GM21737 (cell line): ENCODE results near the gene RRN3.
"Not testable (repeated sequence)": the region's sequence is repeated elsewhere in the genome, so short reads cannot be mapped to it uniquely, and the experiment has no call there.

ENCODE experiments used
- ATAC-seq: cut with Tn5 transposase; IDR thresholded peaks from one replicate; pipeline ENCODE4 v1.9.1; 2021; ENCODE audit warnings: mild to moderate bottlenecking, moderate library complexity; ENCODE audit not compliant: unreplicated experiment

Gene RRN3

DNA sequence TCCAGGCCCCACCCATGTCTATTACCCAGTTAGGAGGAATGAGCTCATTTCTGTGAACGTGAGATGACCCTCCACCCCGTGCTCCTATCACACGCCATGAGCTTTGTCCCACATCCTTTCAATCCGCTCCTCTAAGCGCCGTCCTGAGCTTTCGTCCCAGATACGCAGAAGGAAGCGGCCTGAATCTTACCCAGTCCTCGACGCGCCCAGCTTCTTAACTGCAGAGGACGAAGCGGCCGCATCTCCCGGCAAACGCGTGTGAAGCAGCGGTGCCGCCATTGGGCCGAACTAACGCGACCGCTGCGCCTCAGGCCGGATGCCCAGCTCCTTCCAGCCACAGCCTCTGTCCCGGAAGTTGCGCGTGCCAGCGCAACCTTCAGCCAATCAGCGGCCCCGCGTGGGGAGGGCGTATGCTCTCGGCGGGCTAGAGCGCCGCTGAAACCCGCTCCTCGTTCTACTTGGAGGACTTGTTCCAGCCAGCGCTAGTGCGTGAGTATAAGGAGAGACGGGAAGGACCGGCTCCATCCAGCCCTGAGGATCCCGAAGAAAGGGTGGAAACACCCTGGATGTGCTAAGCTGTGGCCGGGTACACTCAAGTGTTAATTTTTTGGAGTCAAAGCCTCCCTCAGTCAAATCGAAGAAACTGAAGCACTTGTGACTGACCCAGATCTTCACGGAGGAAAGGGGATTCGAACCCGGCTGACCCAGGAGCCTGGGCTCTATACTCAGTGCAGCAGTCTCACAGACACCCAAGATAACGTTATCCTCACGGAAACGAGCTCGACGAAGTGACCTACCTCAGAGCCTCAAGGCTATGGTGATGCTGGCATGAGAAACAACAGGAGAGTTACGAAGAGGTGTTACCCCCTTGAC is at the start of gene RRN3:
Gene RRN3, minus strand, starts transcription at position 318 of the 873 bp plus-strand sequence. Its CDS starts 39 bp downstream, at position 279.
- peak; percentile 98 for ATAC-seq

DNA sequence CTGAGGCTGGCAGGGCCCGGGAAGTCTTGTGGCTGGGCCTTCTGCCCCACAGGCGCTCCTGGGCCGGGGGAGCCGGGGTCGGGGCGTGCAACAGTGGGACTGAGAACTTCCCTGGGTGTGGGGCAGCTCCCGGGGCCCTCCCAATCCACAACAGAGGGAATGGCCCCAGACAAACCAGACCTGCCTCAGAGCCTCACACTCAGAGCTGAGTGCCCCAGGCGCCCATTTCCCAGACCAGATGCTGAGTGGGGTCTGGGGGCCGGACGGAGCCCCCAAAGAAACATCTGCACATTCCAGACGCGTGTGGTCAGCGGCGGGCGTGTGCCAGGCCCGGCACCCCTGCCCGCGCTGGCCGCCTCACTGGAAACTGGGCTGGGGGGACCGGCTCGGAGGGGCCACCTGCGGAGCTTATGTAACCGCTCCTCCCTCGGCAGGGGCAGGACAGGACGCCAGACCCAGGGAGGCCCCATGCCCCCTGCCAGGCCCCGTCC is 49.6 kb upstream of the RRN3 start:
- not testable (repeated sequence) for ATAC-seq

DNA sequence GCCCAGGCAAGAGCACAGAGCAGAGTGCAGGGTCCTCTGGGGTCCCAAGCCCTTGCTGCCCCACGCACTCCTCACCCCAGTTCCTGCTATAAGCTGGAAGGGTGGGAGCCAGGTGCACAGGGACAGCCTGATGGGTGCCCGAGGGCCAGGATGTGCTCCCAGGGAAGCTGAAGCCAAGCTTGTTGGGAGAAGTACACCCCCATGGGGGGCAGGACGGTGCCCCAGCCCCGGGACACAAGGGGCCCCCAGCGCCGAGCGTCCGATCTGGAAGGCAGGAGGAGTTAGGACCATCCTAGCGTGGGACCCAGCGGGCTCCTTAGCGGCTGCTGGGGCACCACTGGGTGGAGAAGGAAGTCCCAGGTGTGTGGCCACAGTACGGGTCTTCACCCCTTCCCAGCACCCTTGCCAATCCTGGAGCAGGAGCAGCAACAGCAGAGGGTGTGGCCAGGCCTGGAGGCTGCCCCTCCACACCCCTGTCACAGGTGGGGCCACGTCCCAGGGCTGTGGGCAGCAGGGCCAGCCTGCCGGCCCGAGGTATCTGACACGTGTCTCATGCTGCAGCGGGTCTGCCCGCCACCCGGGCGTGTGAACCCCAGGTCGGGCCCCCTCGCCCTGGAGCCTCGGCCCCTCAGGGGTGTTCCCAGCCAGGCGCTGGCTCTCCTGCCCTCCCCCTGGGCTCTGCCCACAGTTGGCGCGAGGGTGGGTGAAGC is 49.0 kb upstream of the RRN3 start:
- ATAC-seq, result not testable (repeated sequence)

- not testable (repeated sequence) for ATAC-seq
Observed at GRCh38 chr16:15142107-15142890, 48.2 kb upstream of the RRN3 start.

DNA sequence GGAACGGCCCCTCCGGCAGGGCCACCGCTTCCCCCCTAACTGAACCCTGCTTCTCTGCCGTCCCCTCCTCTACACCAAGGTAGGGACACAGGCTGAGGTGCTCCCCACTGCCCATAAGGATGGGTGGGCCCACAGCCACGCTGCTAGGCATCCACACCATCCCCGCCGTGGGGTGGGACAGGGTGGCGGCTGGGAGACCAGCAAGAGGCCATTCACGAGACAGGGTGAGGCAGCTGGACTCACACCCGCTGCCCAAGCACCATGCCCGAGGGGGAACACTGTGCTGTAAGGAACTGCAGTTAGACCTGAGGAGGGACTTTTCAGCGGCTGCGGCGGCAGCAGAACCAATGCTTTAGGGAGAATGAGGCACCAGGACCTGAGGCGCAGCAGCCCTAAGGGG is 47.5 kb upstream of the RRN3 start:
- ATAC-seq, result no peak

DNA sequence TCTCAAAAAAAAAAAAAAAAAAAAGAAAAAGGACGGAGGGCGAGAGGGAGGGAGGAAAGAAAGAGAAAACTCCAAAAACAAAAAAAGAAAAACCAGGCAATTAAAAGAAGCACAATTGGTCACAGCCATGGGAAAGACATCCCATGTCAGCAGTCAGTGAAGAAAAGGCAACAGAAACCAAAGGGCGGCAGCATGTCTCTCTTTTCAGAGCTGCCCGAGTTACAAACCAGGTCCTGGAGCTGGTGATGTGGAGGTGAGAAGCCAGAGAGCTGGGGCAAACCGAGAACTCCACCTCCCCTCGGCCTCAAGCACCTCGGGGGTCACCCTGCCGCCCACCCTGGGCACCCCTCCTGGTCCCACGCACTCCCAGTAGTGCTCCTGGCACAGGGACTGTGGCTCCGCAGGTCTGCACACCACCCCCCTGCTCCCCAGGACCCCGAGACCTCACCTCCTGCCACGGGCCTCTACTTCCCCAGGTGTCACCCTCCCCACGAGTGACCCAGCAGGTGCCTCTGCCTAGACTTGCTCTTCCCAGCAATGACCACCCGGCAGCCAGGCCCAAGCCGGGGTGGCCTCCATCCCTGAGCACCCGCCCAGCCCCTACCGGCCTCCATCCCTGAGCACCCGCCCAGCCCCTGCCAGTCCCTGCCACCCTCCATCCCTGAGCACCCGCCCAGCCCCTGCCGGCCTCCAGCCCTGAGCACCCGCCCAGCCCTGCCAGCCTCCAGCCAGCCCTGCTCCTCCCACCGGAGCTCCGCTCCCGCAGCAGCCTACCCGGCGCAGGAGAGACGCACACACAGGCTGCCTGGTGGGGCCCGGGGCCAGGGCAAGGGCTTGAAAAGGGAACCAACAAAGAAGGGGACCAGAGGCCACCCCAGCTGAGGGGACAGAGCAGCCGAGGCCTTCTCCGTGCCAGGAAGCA is 46.6 kb upstream of the RRN3 start:
- ATAC-seq, result not testable (repeated sequence)

- not testable (repeated sequence) for ATAC-seq
Observed at GRCh38 chr16:15137514-15137913, 43.4 kb upstream of the RRN3 start.

GRCh38 chr16:15135483-15136360 is 41.6 kb upstream of the RRN3 start:
- not testable (repeated sequence) for ATAC-seq

- not testable (repeated sequence) for ATAC-seq
Observed at GRCh38 chr16:15134752-15135482, 40.8 kb upstream of the RRN3 start.

DNA sequence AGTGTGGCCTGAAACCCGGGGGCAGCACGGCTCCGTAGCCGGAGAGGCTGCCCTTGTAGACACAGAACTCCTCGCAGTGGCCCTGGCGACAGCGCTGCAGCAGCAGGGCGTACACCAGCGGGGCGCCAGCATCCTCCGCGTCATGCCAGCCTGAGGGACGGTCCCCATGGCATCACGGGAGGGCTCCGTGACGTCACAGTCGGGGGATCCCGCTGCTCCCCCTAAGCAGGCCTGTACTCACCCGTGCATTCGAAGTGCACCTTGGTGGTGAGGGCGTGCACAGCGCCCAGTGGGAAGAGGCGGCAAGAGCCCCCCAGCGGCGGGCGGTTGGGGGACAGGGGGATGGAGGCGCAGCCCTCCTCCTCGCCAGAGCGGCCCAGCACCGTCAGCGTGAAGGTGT is 39.5 kb upstream of the RRN3 start:
- ATAC-seq, result not testable (repeated sequence)

DNA sequence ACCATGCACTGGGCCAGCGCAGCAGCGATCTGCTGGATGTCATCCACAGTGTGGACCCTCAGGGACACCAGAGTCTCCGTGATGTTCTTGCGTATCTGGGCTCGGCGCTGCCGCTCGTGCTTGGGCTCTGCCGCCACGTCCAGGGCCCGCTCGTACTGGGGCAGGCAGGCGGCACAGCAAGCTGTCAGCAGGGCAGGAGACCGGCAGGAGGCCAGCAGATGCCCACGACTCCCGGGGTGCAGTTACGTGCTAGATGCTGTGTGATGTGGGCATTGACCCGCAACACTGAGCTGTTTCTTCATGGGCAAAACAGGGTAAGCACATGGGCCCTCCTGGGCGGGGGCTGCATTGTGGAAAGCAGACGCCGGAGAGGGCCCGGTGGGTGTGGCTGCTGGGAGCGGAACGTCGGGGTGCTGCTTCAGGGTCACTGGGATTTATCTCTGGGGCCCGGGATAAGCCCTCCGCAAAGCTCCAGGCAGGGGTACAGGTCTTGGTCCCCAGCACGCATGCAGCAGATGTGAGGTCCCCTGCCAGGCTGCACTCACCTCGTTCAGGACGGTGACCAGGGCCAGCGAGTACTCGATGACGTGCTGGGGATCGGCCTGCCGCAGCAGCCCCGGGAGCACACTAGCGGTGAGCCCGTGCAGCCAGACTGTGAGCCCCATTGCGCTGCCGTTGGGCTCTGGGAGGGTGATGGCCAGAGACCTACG is 38.8 kb upstream of the RRN3 start:
- ATAC-seq, result not testable (repeated sequence)

- not testable (repeated sequence) for ATAC-seq
Observed at GRCh38 chr16:15130943-15131700, 37.0 kb upstream of the RRN3 start.

DNA sequence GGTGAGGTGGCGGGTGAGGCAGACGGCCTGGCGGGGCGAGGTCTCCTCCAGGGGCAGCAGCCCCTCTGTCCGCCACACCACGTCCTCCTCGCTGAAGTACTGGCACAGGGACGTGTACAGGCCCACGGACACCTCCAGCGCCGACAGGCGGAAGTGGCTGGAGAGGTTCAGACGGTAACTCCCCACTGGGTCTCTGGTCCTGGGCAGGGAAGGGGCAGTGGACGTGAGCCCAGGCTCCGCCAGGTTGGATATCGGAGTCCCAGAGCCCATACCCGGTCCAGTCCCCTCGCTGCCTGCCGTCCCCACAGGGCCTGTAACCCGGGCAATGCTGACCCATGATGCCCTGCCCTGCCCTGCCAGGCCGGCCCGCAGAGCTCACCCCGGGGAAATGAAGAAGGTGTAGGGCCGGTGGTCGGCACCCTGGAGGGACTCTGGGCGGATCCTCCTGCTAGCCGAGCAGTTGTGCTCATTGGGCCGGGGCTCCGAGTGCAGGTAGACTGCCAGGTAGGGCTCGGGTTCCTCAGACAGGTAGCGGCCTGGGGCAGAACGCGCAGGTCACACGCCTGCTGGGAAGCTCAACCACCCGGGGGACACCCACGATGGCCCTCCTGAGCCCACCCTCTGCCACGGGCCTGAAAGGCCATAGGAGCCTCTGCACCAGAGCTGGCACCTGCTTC is 36.3 kb upstream of the RRN3 start:
- not testable (repeated sequence) for ATAC-seq

DNA sequence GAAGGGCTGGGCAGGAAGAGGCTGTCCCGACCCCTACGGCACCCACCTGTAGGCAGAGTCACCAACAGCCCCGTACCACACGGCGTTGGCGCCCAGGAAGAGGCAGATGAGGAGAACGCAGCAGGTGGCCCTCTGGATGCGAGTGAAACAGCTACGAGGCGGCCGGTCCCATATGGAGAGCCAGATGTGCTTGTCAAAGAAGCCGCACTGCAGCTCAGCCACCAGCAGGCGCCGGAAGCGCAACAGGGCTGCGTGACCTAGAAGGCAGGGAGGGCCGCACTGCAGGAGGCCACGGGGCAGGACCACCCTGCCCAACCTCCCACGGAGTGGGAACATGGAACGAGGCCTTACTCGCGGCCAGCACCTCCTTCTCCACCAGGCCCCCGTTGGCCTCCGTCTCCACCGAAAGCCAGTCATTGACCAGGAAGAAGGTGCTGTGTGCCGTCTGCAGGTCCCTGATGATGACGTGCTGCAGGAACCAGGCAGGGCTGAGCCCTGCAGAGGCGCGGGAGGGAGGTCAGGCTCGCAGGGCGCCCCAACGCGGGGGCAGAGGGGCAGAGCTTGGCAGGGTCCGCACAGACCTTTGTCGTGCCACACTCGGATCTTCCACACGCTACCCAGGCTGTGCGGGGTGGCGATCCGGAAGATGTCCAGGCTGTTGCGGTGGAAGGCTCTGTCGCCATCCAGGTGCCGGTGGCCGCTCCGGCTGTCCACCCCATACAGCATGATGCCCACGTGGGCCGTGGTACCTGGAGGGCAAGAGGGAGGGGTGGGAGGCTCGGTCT is 33.8 kb upstream of the RRN3 start:
- ATAC-seq, result not testable (repeated sequence)

- ATAC-seq, result not testable (repeated sequence)
Observed at GRCh38 chr16:15100372-15100987, 6.4 kb upstream of the RRN3 start.
